SIG-M5 treated with dmso at 0.1 percent for 504 hours (cell line): ENCODE results near the gene TNS4.

Experiments
- DNase-seq: peaks from one replicate; lab custom pipeline; 2025; ENCODE audit not compliant: unreplicated experiment; lab: John Stamatoyannopoulos, UW

Gene TNS4

DNA sequence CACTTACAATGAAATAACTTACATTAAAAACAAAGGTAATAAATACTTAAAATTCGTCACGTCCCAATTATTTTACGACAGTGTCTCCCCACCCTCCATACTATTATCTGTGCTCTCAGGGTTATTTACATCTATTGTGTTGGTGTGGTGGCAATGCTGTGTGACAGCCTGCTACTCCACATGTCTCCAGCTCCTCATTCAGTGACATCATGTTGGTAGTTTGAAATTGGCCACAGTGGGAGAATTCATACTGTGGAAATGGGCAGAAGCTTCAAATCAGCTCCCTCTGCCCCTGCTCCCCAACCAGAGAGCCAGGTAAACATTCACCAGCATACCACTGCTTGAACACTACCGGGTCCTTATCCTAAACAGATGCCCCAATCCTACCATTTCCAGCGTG, 6.3 kb downstream of the TNS4 start:
- DNase-seq = no peak

DNA sequence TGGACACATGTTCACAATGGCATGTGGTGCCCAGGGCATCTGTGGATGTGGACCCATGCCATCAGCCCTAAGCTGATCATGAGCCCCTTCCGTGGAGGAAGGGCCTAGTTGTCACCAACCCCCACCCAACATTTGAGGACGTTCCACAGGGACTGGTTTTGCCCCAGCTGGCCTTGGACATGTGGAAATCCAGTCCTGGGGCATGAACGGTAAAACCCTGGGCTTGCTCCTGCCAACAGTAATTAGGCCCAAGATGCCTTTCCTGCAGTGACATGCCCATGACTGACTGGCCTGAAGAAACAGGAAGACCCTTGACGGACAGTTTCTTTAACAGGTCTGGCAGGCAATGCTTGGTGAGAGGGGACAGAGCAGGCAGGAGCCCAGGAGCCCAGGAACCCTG, 7.7 kb downstream of the TNS4 start:
- no peak for DNase-seq

DNA sequence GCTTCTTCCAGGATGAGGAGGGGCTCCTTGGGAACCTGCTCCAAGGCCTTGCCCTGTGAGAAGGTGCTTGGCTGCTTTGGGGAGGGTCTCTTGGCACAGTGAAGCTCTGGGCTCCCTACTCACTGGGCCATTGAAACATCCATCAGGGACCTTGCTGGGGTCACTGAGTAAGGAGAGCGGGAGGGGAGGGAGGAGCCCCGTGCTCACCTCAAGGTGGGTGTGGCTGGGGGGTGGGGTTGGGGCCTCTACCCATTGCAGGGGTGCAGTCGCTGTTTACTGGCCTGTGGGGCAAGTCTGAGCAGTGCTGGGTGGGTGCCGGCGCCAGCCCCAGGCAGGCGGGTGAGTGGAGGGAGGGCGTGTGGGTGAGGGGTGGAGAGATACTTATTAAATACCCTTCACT, 9.9 kb downstream of the TNS4 start:
- no peak for DNase-seq

DNA sequence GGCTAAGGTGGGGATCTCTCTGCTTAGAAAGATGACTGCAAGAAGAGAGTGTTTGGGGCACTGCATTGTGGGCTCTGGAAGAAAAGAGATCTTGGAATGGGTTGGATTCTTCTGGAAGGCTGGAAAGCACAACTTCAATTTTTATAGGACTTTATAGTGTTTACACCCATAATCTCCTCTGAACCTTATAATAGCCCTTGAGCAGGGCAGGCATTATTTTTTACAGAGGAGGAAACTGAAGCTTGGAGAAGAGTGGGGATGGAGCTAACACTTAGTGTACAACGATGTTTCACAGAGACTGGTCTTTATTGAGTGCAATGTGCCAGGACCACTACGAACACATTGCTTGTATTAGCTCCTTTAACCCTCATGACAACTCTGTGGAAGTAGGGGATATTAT, 10.4 kb downstream of the TNS4 start:
- no peak for DNase-seq

DNA sequence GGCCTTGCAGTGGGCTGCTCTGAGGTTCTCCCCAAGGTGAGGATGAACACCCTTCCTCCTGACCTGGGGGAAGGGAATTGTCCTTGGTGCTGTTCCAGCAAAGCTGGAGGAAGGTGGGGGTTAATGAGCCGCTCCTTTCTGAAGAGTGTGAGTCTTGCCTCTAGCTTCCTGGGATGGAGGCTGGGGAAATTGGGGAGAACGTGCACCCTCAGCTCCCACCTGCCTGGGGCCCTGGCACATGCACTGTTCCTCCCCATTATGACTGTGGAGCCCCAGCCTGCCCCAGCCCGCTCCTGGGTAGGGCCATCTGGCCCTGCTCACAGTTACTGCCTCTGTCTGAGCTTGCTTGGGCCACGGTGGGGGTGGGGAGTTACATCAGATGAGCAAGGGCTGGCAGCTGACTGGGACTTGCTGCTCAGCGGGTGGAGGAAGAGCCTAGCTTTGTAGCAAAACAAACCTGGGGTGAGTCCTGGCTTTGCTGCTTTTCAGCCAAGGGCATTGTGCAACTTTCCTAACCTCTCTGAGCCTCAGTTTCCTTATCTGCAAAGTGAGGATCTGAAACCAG, 11.1 kb downstream of the TNS4 start:
- peak; percentile 28 for DNase-seq

DNA sequence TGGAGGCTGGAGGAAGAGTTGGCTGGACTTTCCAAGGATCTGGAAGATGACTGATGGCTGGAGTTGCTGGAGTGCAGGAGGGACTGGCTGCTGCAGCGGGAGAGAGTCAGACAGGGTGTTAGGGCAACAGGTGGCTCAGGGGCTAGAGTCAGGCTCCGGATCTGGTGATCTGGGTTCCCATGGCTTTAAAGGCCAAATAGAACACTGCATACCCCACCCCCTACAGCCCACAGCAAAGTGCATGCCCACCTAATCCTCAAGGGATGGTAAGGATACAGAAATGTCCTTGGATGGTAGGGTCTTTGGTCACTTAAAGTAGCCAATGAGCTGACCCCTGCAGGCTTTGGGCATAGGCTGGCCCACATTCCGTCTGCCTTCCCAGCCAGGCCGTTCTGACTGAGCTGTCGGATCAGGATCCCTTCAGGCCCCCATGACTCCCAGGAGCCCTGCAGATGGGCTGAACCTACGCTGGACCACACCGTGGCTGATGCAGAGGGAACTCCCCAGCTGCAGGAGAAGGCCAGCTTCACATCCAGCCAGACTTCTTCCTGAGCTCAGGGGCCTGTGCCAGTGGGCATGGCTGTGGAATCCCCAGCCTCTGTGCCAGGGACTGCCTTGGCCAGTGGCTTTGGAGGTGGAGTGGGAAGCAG, 13.9 kb downstream of the TNS4 start:
- no peak for DNase-seq

DNA sequence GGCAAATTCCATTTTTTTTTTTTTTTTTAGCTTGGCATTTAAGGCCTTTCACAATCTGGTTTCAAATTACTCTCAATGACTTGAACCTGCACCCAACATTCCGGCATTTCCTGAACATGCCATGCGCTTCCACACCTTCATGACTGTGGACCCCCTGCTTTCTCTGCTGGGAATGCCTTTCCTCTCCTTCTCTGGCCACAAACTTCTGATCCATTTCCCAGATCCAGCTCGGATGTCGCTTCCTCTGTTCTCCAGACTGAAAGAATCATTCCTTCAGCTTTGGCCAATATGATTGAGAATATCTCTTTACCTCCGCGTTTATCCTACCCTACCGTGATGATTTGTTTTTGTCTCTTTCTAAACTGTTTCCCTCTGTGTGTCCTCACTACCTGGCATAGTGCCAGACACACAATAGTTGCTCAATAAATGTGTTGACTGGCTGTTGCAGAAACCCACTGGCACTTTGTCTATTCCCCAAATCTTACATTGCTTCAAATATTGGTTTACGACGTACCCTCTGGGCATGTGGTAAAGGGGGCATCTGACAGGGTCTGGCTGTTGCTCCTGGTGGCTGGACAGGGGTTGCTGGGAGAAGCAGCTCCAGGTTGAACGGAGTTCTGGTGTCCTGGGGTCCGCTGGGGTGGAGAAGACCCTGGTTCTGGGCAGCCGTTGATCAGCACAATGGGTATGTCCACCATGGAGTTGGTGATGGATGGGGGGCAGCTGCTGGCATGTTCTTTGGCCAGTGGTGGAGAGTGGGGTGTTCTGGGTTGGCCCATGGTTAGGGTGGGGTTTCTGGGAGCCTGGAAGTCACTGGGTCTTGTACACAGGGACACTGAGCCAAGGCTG, 14.7 kb downstream of the TNS4 start:
- DNase-seq = peak; percentile 42

DNA sequence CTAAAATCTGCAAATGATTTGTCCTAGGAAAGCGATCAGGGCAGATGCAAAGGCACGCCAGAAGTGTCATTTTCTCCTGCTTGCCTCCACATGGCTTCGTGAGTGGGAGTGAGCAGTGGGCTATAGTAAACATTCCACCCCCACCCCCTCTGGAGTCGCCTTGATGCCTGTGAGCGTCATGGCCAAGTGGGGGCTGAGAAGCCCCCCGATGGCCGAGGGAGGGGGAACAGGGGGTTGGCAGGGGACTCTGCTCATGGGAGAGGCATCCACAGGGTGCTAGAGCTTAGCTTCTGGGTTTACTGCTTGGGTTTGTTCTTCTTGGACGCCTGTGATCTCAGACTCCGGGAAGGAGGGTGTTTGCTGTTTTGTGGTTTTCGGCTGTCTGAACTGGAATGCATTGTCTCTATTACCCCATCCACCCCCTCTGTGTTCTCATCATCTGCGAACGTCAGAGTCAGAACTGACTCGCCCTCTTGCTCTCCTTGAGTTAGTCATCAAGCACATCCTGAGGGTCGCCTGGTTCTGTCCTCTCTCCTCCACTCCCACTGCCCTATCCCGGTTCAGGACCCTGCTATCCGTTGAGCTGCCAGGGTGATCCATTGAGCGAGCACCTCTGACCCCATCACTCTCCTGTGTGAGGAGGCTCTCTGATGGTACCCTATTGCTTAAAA, 15.4 kb downstream of the TNS4 start:
- peak; percentile 84 for DNase-seq

DNA sequence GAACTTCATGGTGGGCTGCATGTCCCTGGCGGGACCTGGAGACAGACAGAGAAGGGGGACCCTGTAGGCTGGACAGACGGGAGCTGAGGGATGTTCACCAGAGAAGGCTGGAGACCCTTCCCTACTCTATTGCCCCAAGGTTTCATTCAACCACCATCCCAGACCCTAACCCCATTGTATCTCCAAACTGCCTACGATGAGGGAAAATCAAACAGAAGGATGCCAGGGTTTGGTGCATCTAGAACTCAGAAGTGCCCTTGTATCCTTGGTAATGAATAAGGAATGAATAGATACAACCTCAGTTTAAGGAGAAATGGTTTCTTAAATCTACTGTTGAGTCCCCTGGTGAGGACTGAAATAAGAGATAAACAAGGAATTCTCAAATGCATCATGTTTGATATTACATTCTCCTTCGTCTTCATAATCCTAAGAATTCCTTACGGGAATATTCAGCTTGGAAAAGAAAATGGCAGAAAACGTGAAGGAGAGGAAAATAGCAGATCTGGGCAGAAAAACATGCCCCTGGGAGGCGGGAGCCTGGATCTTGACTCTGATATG, 16.4 kb downstream of the TNS4 start:
- DNase-seq = no peak

DNA sequence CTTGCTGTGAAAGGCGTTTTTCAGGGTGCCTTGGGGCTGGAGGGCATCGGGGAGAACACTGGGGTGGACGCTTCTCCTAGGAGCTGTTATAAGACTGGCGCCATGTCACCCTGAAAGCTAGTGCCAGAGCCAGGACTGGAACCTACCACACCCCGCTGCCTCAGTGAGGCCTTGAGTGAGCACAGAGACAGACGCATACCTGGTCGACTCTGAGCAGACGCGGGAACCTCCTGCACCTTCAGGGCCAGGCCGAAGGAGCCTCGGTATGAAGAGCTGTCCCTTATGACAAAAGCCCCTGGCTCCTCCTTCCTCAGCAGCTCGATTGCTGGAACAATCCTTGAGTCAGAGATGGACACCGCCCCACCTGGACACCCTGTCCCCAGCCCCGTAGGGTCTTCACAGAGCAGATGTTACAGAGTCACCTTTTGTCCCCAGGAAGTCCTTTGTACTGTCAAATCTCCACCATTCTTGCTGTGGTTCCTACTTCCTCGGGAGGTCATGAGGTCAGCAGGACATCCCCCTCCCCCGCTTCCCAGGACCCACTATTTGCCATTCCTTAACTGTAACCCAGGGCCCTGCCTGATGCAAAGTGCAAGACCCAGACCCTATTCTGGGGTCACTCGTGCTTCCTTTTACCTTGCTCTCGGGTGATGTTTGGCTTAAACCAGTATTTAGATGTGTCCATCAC, 17.0 kb downstream of the TNS4 start:
- no peak for DNase-seq

DNA sequence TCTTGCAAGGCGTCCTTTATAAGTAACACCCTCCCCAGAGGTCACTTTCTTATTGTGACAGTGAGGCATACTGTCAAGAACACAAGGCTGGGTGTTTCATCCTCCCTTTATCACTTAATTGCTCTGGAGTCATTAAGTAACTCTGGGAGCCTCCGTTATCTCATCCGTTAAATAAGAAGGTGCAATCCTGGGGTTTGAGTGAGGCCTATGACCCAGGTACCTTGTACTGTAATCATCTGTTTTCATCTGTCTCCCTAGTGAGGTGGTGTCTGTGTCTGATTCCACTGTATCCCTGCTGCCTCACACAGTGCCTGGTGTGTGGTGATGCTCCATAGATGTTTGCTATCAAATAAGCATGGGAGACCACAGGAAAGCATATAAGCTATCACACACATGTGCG, 17.7 kb downstream of the TNS4 start:
- DNase-seq = no peak

DNA sequence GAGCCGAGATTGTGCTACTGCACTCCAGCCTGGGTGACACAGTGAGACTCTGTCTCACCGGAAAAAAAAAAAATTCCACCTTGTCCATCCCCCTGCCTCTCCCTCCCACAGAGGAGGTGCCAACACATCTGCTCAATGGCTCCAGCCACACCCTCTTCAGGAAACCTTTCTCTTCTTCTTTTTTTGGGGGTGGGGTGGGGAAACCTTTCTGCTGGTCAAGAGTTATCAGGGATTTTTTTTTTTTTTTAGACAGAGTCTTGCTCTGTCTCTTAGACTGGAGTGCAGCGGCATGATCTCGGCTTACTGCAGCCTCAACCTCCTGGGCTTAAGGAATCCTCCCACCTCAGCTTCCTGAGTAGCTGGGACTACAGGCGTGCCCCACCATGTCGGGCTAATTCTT, 18.7 kb downstream of the TNS4 start:
- no peak for DNase-seq

DNA sequence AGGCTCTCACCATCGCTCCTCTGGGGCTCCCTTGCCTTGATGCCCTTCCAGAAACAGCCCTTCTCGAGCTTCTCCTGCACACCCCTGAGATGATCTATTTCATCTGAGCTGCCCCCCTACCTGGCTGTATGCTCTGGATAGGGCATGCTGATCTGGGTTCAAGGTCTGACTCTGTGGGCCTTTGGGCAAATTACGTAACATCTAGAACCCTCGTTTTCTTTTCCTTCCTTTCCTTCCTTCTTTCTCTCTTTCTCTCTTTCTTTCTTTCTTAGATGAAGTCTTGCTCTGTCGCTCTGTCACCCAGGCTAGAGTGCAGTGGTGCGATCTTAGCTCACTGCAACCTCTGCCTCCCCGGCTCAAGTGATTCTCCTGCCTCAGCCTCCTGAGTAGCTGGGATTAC, 20.3 kb downstream of the TNS4 start:
- no peak for DNase-seq

DNA sequence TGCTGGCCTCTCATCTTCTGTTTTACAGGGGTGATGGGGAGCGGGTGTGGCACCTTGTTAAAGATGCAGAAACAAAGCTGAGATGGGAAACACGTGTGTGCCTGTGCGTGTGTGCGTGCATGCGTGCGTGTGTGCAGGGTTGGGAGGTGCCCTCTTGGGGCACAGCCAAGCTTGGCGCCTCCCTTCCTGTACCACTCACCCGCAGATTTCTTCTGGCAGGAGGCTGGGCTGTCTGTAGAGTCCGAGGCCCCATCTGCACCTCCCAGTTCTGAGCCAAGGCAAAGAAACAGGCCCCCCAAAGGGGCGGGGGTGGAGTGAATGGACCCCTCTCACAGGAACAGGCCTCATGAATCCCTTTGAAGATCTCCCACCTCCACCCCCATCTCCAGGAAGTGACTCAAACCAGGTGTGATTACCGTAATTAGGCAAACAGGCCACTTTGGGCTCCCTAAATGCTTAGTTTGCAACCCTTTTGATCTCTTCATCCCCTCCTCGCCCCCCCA, 20.9 kb downstream of the TNS4 start:
- DNase-seq = no peak

DNA sequence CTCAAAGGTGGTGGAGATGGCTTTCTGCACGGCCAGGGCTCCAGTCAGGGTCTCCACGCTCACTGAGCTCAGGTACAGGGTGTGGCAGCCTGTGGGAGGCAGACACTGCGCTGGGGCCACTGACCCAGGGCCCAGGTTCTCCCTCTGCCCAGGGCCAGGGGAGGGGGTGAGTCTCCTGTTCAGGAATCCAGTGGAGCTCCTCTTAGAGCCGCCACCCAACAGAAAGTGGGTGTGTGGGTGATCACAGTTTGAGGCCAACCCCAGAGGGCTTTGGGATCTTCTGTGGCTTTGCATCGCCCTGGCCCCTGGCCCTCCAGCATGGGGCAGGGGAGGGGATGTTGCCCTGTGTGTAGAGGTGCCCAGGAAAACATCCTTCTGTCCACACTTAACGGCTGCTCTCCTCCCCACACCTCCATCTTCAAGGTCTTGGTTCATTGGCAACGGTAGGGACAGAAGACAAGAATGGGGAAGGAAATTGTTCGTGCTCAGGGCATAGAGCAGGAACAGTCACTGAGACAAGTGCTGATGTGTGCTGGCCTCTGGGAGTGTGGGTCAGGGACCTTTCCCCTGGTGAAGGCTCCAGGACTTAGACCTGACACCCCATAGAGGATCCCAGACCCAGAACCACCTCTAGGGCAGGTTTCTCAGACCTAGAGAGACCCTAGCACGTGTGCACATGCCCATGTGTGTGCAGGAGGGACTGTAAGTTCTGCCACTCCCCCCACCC, 21.5 kb downstream of the TNS4 start:
- peak; percentile 3 for DNase-seq

DNA sequence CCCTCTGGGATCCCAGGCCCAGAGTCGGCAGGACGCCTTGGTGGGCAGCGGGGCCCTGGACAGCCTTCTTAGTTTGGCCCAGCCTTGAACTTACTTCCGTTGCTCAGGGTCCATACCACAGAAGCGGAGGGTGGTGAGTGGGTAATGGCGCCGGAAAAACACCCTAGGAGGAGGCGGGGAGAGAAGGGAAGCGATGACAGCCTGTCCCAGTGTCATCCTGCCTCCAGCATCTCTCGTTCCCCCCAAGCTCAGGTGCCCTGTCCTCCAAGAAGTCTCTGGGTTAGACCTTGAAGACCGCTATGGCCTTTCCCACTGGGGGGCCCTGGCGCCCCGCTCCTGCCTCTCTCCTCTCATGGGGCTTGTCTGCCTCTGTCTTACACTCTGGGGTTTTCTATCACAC, 22.9 kb downstream of the TNS4 start:
- DNase-seq = no peak

DNA sequence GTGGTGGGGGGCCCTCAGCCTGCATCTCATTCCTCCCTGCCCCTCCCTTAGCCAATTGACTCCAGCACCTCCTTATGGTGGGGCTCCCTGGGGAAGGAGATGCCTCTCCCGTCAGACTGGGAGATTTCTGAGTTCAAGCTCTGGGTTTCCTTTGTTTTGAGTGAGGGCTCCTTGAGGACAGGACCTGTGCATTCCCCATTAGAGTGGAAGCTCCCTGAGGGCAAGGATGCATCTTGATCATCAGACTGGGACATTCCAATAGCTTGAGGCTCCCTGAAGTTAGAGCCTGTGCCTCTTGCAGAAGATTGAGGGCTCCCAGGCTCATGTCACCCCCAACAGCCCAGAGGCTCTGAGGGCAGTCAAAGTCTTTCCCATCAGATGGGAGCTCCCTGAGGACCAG, 23.6 kb downstream of the TNS4 start:
- no peak for DNase-seq

DNA sequence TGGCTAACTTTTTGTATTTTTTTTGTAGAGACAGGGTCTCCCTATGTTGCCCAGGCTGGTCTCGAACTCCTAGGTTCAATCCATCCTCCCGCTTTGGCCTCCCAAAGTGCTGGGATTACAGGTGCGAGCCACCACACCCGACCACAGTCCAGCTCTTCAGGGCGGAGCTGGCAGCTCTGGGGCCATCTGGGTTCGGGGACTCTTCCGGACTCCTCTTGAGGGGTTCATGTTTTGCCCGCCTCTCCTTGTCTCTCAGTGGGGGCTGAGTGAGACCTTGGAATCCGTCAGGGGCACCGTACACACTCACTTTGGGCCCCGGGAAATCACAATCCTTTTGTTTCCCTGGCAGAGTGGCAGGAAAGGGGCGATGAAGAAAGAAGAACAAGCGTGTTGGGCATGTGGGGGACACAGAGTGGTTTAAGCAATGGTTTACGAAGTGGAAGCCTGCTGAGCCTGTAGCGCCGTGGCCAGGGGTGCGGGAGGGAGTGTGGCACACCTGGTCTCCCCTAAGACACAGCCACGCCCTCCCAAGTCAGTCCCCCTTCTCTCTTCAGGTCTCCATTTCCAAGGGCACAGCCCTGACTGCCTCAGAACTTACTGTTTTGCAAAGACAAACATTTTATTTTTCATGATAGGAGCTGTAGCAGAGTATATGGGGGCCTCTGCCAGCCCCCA, 26.1 kb downstream of the TNS4 start:
- no peak for DNase-seq

DNA sequence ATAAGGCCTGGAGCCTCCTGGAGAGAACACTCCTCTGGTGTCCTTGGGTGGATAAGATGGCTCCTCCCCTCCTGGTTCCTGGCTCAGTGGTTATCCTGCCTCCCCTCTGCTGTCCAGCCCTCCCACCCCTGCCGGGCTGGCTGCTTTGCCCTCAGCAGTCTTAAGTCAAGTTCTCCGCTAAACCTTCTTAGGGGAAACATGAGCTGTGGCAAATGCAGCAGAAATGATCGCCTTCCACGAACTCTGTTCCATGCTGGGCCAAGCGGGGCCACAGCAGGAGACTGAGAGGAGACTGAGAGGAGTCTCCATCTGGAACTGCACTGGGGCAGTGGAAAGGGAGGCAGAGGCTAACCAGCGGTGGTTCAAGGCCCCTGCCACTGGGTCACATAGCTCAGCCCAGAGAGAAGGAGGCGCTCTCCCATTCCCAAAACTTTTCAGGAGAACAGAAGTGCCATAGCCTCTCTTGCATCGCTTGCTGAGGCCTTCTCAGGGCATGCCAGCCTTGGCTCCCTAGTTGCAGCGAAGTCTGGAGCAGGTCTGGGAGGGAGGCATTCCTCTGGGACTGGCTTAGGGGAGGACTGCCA, 26.9 kb downstream of the TNS4 start:
- no peak for DNase-seq
